ENCODE results near the gene OPRM1.

Gene OPRM1

DNA sequence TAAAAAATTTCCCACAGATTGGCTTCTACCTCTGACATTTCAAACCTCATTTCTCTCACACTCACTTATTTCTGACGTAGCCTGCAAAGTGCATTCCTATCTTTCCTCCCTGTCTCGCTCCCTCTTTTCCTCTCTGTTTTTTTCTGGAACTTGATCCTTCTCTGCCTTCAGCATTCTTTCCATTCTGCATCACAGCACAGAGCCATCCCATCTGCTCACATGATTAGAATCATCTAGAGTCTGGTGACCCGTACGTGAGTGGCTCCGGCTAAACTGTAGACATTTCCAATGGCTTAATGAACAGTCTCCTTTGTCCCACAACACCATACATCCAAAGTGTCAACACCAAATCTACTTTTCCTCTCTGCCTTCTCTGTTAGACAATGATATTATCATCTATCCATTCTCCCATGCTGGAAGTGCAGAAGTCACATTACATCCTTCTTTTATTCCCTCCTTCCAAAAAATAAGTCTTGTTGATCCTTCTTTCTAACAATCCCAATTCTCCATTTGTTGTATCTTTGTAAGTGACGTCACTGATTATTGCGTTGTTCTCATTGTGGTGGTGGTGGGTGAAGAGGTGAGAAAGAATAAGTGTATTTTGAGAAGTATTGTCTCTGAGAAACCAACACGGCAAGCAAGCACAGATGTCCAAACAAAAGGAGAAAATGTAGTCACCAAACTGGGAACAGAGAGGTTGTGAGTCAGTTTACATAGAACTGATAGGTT, 41.6 kb downstream of the OPRM1 start:
- no peaks in the 10 kb centered on the region for H3K9me3 ChIP-seq (ENCODE audit: insufficient read depth, low read length)
- H3K9ac ChIP-seq (ENCODE audit: insufficient read length, low read depth), result no peak overlapping the region
- TF ChIP-seq YY1 (IDR thresholded peaks at IDR 0.05; ENCODE audit: insufficient read depth, insufficient read length) (no peak), SUZ12 (IDR thresholded peaks at IDR 0.05; ENCODE audit: extremely low read depth, insufficient read depth, insufficient read length) (no peak), ZNF274 (IDR thresholded peaks at IDR 0.05; ENCODE audit: low read depth, low read length) (no peak)
- H3K36me3 ChIP-seq (ENCODE audit: insufficient read depth, insufficient read length, low read length), result no peaks in the 10 kb centered on the region
- no peak overlapping the region for H3K4me3 ChIP-seq (ENCODE audit: insufficient read length, low read depth)
- no peaks in the 10 kb centered on the region for H3K4me1 ChIP-seq (ENCODE audit: insufficient read depth, insufficient read length)
- DNase-seq (ENCODE audit: low read depth, low spot score), result no peak
- H3K27me3 ChIP-seq (ENCODE audit: insufficient read depth, insufficient read length), result no peaks in the 10 kb centered on the region

DNA sequence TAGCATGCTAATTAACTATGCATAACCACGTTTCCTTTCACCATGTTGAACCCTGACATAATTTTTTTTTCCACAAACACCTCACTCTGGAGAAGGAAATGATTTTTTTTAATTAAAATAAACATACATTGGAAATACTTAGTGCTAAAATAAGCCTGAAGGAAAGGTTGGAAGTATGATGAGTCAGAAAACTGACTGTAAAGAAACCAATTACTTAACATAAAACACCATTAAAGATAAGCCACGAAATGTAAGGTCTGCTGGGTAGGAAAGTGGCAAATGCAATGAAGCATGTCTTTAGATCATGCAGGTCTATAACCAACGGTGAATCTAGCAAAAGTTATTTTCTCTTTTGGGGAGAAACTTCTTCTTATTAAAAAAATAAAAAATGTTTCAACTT, 47.5 kb downstream of the OPRM1 start:
- no peak for DNase-seq (ENCODE audit: low read depth, low spot score)
- Histone ChIP-seq H3K9me3 (ENCODE audit: insufficient read depth, low read length) (no peaks in the 10 kb centered on the region), H3K36me3 (ENCODE audit: insufficient read depth, insufficient read length, low read length) (no peaks in the 10 kb centered on the region), H3K9ac (ENCODE audit: insufficient read length, low read depth) (no peak overlapping the region), H3K4me3 (ENCODE audit: insufficient read length, low read depth) (no peak overlapping the region), H3K27me3 (ENCODE audit: insufficient read depth, insufficient read length) (no peaks in the 10 kb centered on the region), H3K4me1 (ENCODE audit: insufficient read depth, insufficient read length) (no peaks in the 10 kb centered on the region)
- TF ChIP-seq ZNF274 (IDR thresholded peaks at IDR 0.05; ENCODE audit: low read depth, low read length), result no peak
- TF ChIP-seq YY1 (IDR thresholded peaks at IDR 0.05; ENCODE audit: insufficient read depth, insufficient read length), result no peak
- no peak for TF ChIP-seq SUZ12 (IDR thresholded peaks at IDR 0.05; ENCODE audit: extremely low read depth, insufficient read depth, insufficient read length)

DNA sequence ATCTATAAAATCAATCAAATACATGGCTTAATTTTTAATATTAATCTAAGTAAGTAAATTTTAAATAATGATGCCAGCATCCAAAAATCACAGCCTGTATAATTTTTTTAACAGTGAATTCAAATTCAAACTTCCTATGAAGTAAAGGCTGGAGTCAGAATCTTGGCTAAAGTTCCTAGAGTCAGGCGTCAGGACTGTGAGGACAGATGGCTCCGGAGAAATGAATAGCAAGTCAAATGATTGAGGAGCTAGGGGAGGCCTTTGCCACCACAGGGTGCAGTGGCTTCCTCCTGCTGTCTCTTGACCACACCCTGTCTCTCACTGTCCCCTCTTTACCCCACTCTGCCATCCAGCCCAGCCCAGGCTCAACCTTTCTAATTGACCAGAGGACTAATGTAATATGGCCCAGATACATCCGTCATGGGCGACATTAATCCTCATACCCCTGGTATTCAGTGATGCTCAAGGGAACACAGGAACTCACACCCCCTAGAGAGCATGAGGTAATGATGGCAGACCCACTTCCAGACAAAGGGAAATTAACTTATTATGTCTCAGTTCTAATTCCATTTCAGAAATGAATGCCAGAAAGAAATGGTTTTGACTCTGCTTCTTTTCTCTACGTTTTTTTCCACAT, 53.4 kb downstream of the OPRM1 start:
- no peaks in the 10 kb centered on the region for H3K27me3 ChIP-seq (ENCODE audit: insufficient read depth, insufficient read length)
- H3K9me3 ChIP-seq (ENCODE audit: insufficient read depth, low read length), result no peaks in the 10 kb centered on the region
- TF ChIP-seq YY1 (IDR thresholded peaks at IDR 0.05; ENCODE audit: insufficient read depth, insufficient read length), result no peak
- no peak for TF ChIP-seq SUZ12 (IDR thresholded peaks at IDR 0.05; ENCODE audit: extremely low read depth, insufficient read depth, insufficient read length)
- TF ChIP-seq ZNF274 (IDR thresholded peaks at IDR 0.05; ENCODE audit: low read depth, low read length), result no peak
- no peak for DNase-seq (ENCODE audit: low read depth, low spot score)
- no peak overlapping the region for H3K9ac ChIP-seq (ENCODE audit: insufficient read length, low read depth)
- H3K4me1 ChIP-seq (ENCODE audit: insufficient read depth, insufficient read length), result no peaks in the 10 kb centered on the region
- no peak overlapping the region for H3K4me3 ChIP-seq (ENCODE audit: insufficient read length, low read depth)
- H3K36me3 ChIP-seq (ENCODE audit: insufficient read depth, insufficient read length, low read length), result no peaks in the 10 kb centered on the region

DNA sequence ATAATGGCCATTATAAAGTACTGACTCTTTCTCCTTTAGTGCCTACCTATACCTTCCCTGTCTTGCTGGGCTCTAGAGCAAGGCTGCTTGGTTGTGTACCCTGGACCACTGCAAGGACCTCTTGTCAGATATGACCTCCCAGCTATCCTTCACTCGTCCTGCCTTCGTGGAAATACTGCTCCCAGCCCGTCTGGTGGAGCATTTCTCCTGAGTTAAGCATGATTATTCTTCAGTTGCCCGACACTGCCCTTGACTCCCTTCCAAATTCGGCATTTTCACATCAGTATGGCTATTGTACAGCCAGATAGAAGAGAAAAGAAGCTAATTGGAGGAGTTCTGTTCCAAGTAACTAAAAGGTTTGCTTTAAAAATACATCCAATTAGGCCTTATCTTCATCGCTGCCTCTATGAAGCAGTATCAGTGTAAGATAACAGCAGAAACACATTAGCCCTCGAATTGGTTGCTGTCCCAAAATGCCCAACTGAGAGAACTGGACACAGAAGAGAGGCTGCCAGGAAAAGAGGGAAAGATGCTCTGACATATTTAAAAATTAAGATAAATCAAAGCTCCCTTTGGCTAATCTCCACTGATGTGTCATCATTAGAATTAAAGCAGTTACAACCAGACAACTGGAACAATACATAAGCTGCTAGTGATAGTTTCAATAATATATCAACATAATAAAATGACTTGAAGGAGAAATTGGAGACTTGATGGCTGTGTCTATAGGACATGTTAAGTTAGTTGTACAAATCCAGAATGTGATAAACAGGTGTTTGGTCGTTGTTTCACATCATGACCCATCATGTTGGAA, 54.4 kb downstream of the OPRM1 start:
- TF ChIP-seq YY1 (IDR thresholded peaks at IDR 0.05; ENCODE audit: insufficient read depth, insufficient read length) (no peak), ZNF274 (IDR thresholded peaks at IDR 0.05; ENCODE audit: low read depth, low read length) (no peak), SUZ12 (IDR thresholded peaks at IDR 0.05; ENCODE audit: extremely low read depth, insufficient read depth, insufficient read length) (no peak)
- Histone ChIP-seq H3K4me1 (ENCODE audit: insufficient read depth, insufficient read length) (no peaks in the 10 kb centered on the region), H3K36me3 (ENCODE audit: insufficient read depth, insufficient read length, low read length) (no peaks in the 10 kb centered on the region), H3K27me3 (ENCODE audit: insufficient read depth, insufficient read length) (no peaks in the 10 kb centered on the region), H3K9me3 (ENCODE audit: insufficient read depth, low read length) (no peaks in the 10 kb centered on the region), H3K4me3 (ENCODE audit: insufficient read length, low read depth) (no peak overlapping the region), H3K9ac (ENCODE audit: insufficient read length, low read depth) (no peak overlapping the region)
- DNase-seq (ENCODE audit: low read depth, low spot score), result no peak

DNA sequence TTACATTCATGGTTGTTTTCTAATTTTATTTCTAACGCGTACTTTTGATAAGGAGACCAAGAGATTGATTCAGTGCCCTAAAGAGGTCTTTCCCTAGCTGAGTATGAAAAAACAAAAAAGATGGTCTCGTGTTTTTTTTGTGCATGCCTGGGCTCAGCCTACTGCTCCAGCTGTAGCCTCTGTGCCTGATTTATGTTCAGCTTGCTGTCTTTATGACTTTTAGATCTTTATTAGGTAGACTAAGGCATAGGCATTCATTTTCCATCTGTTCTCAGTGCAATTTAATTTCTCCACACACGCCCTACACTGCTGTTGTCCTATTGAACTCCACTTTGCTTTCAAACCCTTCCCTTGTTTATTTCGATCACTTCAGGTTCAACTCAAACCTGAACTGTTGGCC, 56.5 kb downstream of the OPRM1 start:
- H3K4me1 ChIP-seq (ENCODE audit: insufficient read depth, insufficient read length), result no peaks in the 10 kb centered on the region
- H3K4me3 ChIP-seq (ENCODE audit: insufficient read length, low read depth), result no peak overlapping the region
- no peaks in the 10 kb centered on the region for H3K27me3 ChIP-seq (ENCODE audit: insufficient read depth, insufficient read length)
- H3K9ac ChIP-seq (ENCODE audit: insufficient read length, low read depth), result no peak overlapping the region
- TF ChIP-seq ZNF274 (IDR thresholded peaks at IDR 0.05; ENCODE audit: low read depth, low read length), result no peak
- TF ChIP-seq SUZ12 (IDR thresholded peaks at IDR 0.05; ENCODE audit: extremely low read depth, insufficient read depth, insufficient read length), result no peak
- no peak for TF ChIP-seq YY1 (IDR thresholded peaks at IDR 0.05; ENCODE audit: insufficient read depth, insufficient read length)
- DNase-seq (ENCODE audit: low read depth, low spot score), result no peak
- H3K36me3 ChIP-seq (ENCODE audit: insufficient read depth, insufficient read length, low read length), result no peaks in the 10 kb centered on the region
- H3K9me3 ChIP-seq (ENCODE audit: insufficient read depth, low read length), result no peaks in the 10 kb centered on the region

DNA sequence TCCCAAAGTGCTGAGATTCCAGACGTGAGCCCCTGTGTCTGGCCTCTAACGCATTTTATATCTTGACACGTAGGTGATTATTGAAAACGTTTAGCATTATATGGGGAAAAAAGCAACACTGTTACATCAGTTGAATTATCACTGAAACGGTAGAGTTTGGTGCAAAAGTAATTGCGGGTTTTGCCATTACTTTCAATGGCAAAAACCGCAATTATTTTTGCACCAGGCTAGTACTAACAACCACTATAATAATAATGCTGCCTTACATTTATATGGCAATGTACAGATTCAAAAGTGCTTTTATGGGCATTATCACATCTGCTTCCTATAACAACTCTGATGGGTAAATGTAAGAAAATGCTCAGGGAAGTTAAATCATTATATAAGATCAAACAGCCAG, 57.3 kb downstream of the OPRM1 start:
- H3K36me3 ChIP-seq (ENCODE audit: insufficient read depth, insufficient read length, low read length), result no peaks in the 10 kb centered on the region
- H3K27me3 ChIP-seq (ENCODE audit: insufficient read depth, insufficient read length), result no peaks in the 10 kb centered on the region
- no peak overlapping the region for H3K4me3 ChIP-seq (ENCODE audit: insufficient read length, low read depth)
- H3K9ac ChIP-seq (ENCODE audit: insufficient read length, low read depth), result no peak overlapping the region
- no peak for DNase-seq (ENCODE audit: low read depth, low spot score)
- TF ChIP-seq ZNF274 (IDR thresholded peaks at IDR 0.05; ENCODE audit: low read depth, low read length) (no peak), SUZ12 (IDR thresholded peaks at IDR 0.05; ENCODE audit: extremely low read depth, insufficient read depth, insufficient read length) (no peak)
- no peaks in the 10 kb centered on the region for H3K9me3 ChIP-seq (ENCODE audit: insufficient read depth, low read length)
- no peaks in the 10 kb centered on the region for H3K4me1 ChIP-seq (ENCODE audit: insufficient read depth, insufficient read length)

DNA sequence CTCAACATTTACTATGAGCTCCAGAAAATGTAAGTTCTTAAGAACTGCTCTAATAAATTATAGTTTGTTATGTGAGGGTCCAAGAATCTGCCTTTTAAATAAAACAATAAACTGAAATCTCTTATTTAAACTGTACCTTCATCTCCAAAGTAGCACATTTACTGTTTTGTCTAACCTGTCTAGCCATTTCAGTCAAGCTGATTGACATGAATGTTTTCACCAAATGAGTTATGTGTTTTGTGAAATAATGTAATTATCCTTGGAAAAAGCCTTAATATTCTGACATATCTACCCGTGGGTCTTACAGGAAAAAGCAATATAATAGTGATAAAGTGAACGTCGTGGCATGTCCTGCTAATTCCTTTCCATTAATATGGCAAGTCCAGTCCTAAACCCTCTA, 57.8 kb downstream of the OPRM1 start:
- no peak for DNase-seq (ENCODE audit: low read depth, low spot score)
- Histone ChIP-seq H3K9ac (ENCODE audit: insufficient read length, low read depth) (no peak overlapping the region), H3K27me3 (ENCODE audit: insufficient read depth, insufficient read length) (no peaks in the 10 kb centered on the region), H3K4me1 (ENCODE audit: insufficient read depth, insufficient read length) (no peaks in the 10 kb centered on the region), H3K36me3 (ENCODE audit: insufficient read depth, insufficient read length, low read length) (no peaks in the 10 kb centered on the region), H3K9me3 (ENCODE audit: insufficient read depth, low read length) (no peaks in the 10 kb centered on the region), H3K4me3 (ENCODE audit: insufficient read length, low read depth) (no peak overlapping the region)
- TF ChIP-seq YY1 (IDR thresholded peaks at IDR 0.05; ENCODE audit: insufficient read depth, insufficient read length) (no peak), SUZ12 (IDR thresholded peaks at IDR 0.05; ENCODE audit: extremely low read depth, insufficient read depth, insufficient read length) (no peak), ZNF274 (IDR thresholded peaks at IDR 0.05; ENCODE audit: low read depth, low read length) (no peak)

All from NT2/D1 (cell line).